GM12891 (cell line): ENCODE measurements around the gene OR10Z1.

Experiments used
- DNase-seq: peaks from one replicate; pipeline ENCODE4 v3.0.0; 2011; ENCODE audit warnings: low spot score; ENCODE audit not compliant: insufficient read length
- FAIRE-seq: peaks from 2 replicates; lab custom pipeline; 2011; peaks lifted over from hg19 to GRCh38; lab: Jason Lieb, UNC
- PAX5 ChIP-seq: IDR thresholded peaks from 2 replicates; pipeline ENCODE4 v1.6.1; 2011; ENCODE audit warnings: low read length, moderate library complexity, mild to moderate bottlenecking; ENCODE audit not compliant: insufficient read depth, severe bottlenecking
- POLR2A ChIP-seq: IDR thresholded peaks from 2 replicates; pipeline ENCODE4 v1.6.1; 2011; ENCODE audit warnings: low read depth, low read length, control low read depth
- POLR2AphosphoS5 ChIP-seq: IDR thresholded peaks from 2 replicates; pipeline ENCODE4 v1.6.1; 2011; ENCODE audit warnings: low read depth, low read length, control low read depth
- POU2F2 ChIP-seq: IDR thresholded peaks from 2 replicates; pipeline ENCODE4 v1.6.1; 2011; ENCODE audit warnings: low read depth, mild to moderate bottlenecking, control low read depth, low read length, moderate library complexity
- SPI1 ChIP-seq: IDR thresholded peaks from 2 replicates; pipeline ENCODE4 v1.6.1; 2011; ENCODE audit warnings: low read depth, low read length, control low read depth
- TAF1 ChIP-seq: IDR thresholded peaks from 2 replicates; pipeline ENCODE4 v1.6.1; 2011; ENCODE audit warnings: low read depth, low read length, control low read depth

Gene OR10Z1

GRCh38 chr1:158607296-158607695 lies 2.2 kb downstream of the OR10Z1 start:
- FAIRE-seq (no peak), DNase-seq (no peak)
- TF ChIP-seq POLR2A (no peak), SPI1 (no peak), PAX5 (no peak), TAF1 (no peak), POLR2AphosphoS5 (no peak), POU2F2 (no peak)

GRCh38 chr1:158611916-158612315 lies 6.8 kb downstream of the OR10Z1 start:
- no peak for DNase-seq
- TF ChIP-seq SPI1, result no peak
- no peak for FAIRE-seq

- DNase-seq (no peak), FAIRE-seq (no peak)
- TF ChIP-seq PAX5 (no peak), POU2F2 (no peak), POLR2A (no peak), SPI1 (no peak), TAF1 (no peak), POLR2AphosphoS5 (no peak)
These were observed 8.7 kb downstream of the OR10Z1 start for GRCh38 chr1:158613764-158614163.

DNA sequence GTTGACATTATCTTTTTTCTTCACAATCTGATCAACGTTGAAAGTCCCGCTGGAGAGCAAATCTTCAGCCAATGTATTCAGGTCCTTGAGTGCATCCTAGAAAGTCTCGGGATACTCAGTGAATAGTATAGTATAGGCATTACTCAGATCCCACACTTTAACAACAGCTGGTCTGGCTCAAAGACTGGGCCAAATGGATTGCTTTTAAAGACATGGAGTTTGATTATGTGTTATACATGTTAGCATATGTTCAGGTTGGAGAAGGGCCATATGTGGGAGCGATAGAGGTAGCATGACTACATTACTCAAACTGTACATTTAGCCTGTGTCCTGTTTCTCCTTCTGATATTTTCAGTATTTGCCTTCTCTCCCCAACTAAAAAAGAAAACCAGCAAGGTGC lies 33.1 kb downstream of the OR10Z1 start:
- no peak for FAIRE-seq
- no peak for DNase-seq
- TF ChIP-seq POLR2A (no peak), POLR2AphosphoS5 (no peak), TAF1 (no peak), POU2F2 (no peak), PAX5 (no peak), SPI1 (no peak)

- DNase-seq (no peak), FAIRE-seq (no peak)
- TF ChIP-seq POLR2A (no peak), POU2F2 (no peak), SPI1 (no peak), PAX5 (no peak), TAF1 (no peak), POLR2AphosphoS5 (no peak)
These were observed 33.8 kb downstream of the OR10Z1 start for GRCh38 chr1:158638904-158639303.

DNA sequence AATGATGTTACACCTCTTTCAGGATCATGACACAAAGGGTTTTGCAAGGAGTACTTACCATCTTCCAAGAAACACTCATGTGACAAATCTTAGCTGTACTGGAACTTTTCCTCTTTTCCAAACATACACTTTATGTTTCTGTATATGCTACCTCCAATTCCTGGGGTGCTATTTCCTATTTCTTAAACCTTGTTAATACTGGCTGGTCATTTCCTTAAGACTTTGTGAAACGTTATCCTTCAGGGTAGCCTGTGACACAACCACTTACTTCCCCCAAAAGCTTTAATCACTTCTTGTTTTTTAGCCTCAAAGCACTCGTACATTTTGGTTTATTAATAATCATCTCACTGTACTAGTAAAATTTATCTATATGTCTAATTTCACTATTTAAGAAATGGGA lies 39.4 kb downstream of the OR10Z1 start:
- FAIRE-seq, result no peak

GRCh38 chr1:158646465-158646864 lies 41.4 kb downstream of the OR10Z1 start:
- no peak for FAIRE-seq
- DNase-seq, result no peak

More for the DNA sequence above, 39.4 kb downstream of the OR10Z1 start:
- no peak for DNase-seq
- no peak for TF ChIP-seq POLR2AphosphoS5
- no peak for TF ChIP-seq SPI1
- no peak for TF ChIP-seq POU2F2
- TF ChIP-seq TAF1, result no peak
- no peak for TF ChIP-seq POLR2A
- TF ChIP-seq PAX5, result no peak

DNA sequence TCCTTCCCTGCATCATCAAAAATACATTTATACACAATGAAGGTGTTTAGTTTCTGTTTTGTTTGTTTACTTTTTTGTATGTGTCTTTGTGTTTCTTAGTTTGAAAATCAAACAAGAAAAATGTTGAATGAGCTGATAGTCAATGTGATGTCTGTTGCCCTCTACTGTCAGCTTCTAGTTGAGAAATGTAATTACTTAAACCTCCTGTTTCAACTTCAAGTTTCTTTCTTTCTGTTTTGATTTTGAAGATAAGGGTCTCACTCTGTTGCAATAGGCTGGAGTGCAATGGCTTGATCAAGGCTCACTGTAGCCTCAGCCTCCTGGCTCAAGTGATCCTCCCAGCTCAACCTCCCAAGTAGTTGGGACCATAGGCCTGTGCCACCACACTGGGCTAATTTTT lies 44.0 kb downstream of the OR10Z1 start:
- TF ChIP-seq PAX5 (no peak), SPI1 (no peak)
- DNase-seq, result no peak
- FAIRE-seq, result no peak

More at GRCh38 chr1:158646465-158646864, 41.4 kb downstream of the OR10Z1 start:
- TF ChIP-seq POLR2AphosphoS5 (no peak), SPI1 (no peak)

GRCh38 chr1:158652721-158653334 lies 47.8 kb downstream of the OR10Z1 start:
- DNase-seq, result no peak
- FAIRE-seq, result no peak
- TF ChIP-seq POLR2AphosphoS5 (no peak), SPI1 (no peak), TAF1 (no peak), PAX5 (no peak), POU2F2 (no peak)

- TF ChIP-seq TAF1 (no peak), POLR2A (no peak), SPI1 (no peak), PAX5 (no peak), POU2F2 (no peak), POLR2AphosphoS5 (no peak)
- FAIRE-seq, result no peak
- no peak for DNase-seq
These were observed 49.0 kb downstream of the OR10Z1 start for GRCh38 chr1:158654086-158654485.
